GM23338 (cell line): ENCODE measurements around the gene TMCC1.

Experiments
- CREB1 ChIP-seq: fragments of 250-450 bp; sonication (Bioruptor Pico); IDR thresholded peaks from 2 replicates; pipeline ENCODE4 v1.5.0; 2020; ENCODE audit warnings: low read depth, mild to moderate bottlenecking, moderate library complexity
- CTCF ChIP-seq, 2 experiments: fragments of 200-600 bp in 1 of 2; sonication (generic) in 1 of 2; conservative IDR thresholded peaks; 2 replicates each; pipeline versions ENCODE4 v1.5.1 to v1.6.1; 2016 to 2017; ENCODE audit warnings: antibody characterized with exemption in 2 of 2, low read depth in 2 of 2, mild to moderate bottlenecking in 2 of 2, moderate library complexity in 1 of 2
- ETS1 ChIP-seq: IDR thresholded peaks from 2 replicates; pipeline ENCODE4 v1.6.1; 2016; ENCODE audit warnings: antibody characterized with exemption
- EZH2 ChIP-seq: fragments of 200-600 bp; sonication (generic); IDR thresholded peaks from one replicate; pipeline ENCODE4 v1.8.0; 2017; ENCODE audit warnings: antibody characterized with exemption, mild to moderate bottlenecking, low read depth; ENCODE audit not compliant: unreplicated experiment
- EZH2phosphoT487 ChIP-seq: fragments of 200-600 bp; sonication (generic); IDR thresholded peaks from one replicate; pipeline ENCODE4 v1.8.1; 2018; ENCODE audit warnings: antibody characterized with exemption; ENCODE audit not compliant: unreplicated experiment
- JUNB ChIP-seq: IDR thresholded peaks from one replicate; pipeline ENCODE4 v1.6.1; 2016; ENCODE audit warnings: antibody characterized with exemption; ENCODE audit not compliant: unreplicated experiment
- NANOG ChIP-seq: IDR thresholded peaks from 2 replicates; pipeline ENCODE4 v1.6.1; 2016; ENCODE audit warnings: antibody characterized with exemption, borderline replicate concordance
- POLR2AphosphoS5 ChIP-seq: IDR thresholded peaks from 2 replicates; pipeline ENCODE4 v1.6.1; 2016; ENCODE audit warnings: antibody characterized with exemption, low read depth
- REST ChIP-seq: IDR thresholded peaks from one replicate; pipeline ENCODE4 v1.6.1; 2018; ENCODE audit warnings: antibody characterized with exemption; ENCODE audit not compliant: unreplicated experiment
- ZNF331 ChIP-seq: fragments of 250-450 bp; sonication (Bioruptor Pico); IDR thresholded peaks from 2 replicates; pipeline ENCODE4 v1.5.0; 2020; ENCODE audit warnings: low read depth, mild to moderate bottlenecking, moderate library complexity

GRCh38 chr3:129661766-129662165 is 231.7 kb downstream of the TMCC1 start:
- TF ChIP-seq CTCF (conservative IDR thresholded peaks at IDR 0.05; ENCODE audit: low read depth in 2 of 2) (no peak), EZH2 (no peak), EZH2phosphoT487 (no peak), CREB1 (CRISPR knock-in tag) (no peak), ZNF331 (CRISPR knock-in tag) (no peak), JUNB (no peak), POLR2AphosphoS5 (no peak), REST (no peak), ETS1 (no peak), NANOG (no peak)
